MCF 10A (cell line): ENCODE results near the gene GGTA1. TPM values are rescaled to one million over a fixed set of nuclear protein-coding genes. Genes with fewer than 3 reads are reported as not detected.

ENCODE experiments used
- BruUV-seq: library from RNA; stranded (reverse); fragments of 400-500 nt; replicated peaks from 2 replicates; lab custom pipeline; 2021; lab: Mats Ljungman, UMichigan
- CTCF ChIA-PET: fragments of 300-600 bp; sonication (Branson Sonifier 250); formaldehyde crosslinking; extraction: SDS; loops from one replicate; lab custom pipeline; 2021; ENCODE audit warnings: antibody characterized with exemption, inconsistent platforms; lab: Yijun Ruan, JAX
- POLR2A ChIA-PET: fragments of 300-600, 350-650 bp; sonication (Branson Sonifier 250); formaldehyde crosslinking; extraction: SDS; loops from one replicate; lab custom pipeline; 2020; ENCODE audit warnings: antibody characterized with exemption, inconsistent platforms; lab: Yijun Ruan, JAX
- DNase-seq: peaks from one replicate; pipeline ENCODE4 v3.0.0-alpha.2; 2018; ENCODE audit not compliant: unreplicated experiment
- H3K27ac Mint-ChIP-seq: one replicate; pipeline ENCODE4 v1.8.0; 2022; ENCODE audit warnings: mild to moderate bottlenecking, low read depth, mixed read lengths; ENCODE audit not compliant: unreplicated experiment
- H3K27me3 Mint-ChIP-seq: one replicate; pipeline ENCODE4 v1.8.0; 2022; ENCODE audit warnings: mixed read lengths; ENCODE audit not compliant: insufficient read depth, unreplicated experiment
- H3K36me3 Mint-ChIP-seq: one replicate; pipeline ENCODE4 v1.8.0; 2022; ENCODE audit warnings: mild to moderate bottlenecking, moderate library complexity, mixed read lengths; ENCODE audit not compliant: insufficient read depth, unreplicated experiment
- H3K4me1 Mint-ChIP-seq: one replicate; pipeline ENCODE4 v1.8.0; 2022; ENCODE audit warnings: mixed read lengths; ENCODE audit not compliant: insufficient read depth, unreplicated experiment
- H3K4me3 Mint-ChIP-seq: one replicate; pipeline ENCODE4 v1.8.0; 2022; ENCODE audit warnings: mild to moderate bottlenecking, moderate library complexity, mixed read lengths; ENCODE audit not compliant: unreplicated experiment
- H3K9me3 Mint-ChIP-seq: one replicate; pipeline ENCODE4 v1.8.0; 2022; ENCODE audit warnings: mixed read lengths; ENCODE audit not compliant: unreplicated experiment
- intact Hi-C: fragments of 100-400 bp; cut with micrococcal nuclease; formaldehyde crosslinking; loops from 2 replicates; pipeline ENCODE4 v1.14.1; 2022
- total RNA-seq: library from RNA; stranded (reverse); gene quantifications from 2 replicates; pipeline ENCODE4 v1.2.3, GENCODE V29; 2022
- TF ChIP-seq, protein P1 (sequence below): fragments of 200-600 bp; IDR thresholded peaks from one replicate; pipeline ENCODE4 v1.8.0; 2022; ENCODE audit warnings: antibody characterized with exemption, mild to moderate bottlenecking; ENCODE audit not compliant: unreplicated experiment

Gene GGTA1
- total RNA-seq, 1 experiment from 2014 or later: not detected

DNA sequence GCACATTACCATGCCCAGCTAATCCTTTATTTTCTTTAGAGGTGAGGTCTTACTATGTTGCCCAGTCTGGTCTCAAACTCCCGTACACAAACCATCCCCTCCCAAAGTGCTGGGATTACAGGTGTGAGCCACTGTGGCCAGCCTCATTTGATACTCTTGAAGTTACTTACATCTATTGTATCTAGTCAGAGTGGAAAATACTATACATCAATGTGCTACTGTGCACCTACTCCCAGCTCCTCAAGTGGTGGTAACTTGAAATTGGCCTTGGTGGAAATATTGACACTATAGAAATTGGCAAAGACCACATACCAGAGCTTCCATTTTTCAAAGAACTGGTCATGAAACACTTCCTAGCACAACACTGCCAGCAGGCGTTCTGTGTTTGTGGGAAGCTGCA is 10.3 kb downstream of the GGTA1 start:
- no TSS peak for BruUV-seq
- no peak overlapping the region for H3K27ac Mint-ChIP-seq
- CTCF ChIA-PET: interaction anchor here (0.6 to 1.6 kb wide), 3 partner anchors 8 to 57 kb away, joined by 3 to 4 read pairs (median 4); no protein-coding TSS in a partner anchor
- TF ChIP-seq, protein P1, sequence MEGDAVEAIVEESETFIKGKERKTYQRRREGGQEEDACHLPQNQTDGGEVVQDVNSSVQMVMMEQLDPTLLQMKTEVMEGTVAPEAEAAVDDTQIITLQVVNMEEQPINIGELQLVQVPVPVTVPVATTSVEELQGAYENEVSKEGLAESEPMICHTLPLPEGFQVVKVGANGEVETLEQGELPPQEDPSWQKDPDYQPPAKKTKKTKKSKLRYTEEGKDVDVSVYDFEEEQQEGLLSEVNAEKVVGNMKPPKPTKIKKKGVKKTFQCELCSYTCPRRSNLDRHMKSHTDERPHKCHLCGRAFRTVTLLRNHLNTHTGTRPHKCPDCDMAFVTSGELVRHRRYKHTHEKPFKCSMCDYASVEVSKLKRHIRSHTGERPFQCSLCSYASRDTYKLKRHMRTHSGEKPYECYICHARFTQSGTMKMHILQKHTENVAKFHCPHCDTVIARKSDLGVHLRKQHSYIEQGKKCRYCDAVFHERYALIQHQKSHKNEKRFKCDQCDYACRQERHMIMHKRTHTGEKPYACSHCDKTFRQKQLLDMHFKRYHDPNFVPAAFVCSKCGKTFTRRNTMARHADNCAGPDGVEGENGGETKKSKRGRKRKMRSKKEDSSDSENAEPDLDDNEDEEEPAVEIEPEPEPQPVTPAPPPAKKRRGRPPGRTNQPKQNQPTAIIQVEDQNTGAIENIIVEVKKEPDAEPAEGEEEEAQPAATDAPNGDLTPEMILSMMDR: no peak
- intact Hi-C loops: no loop called here
- H3K27me3 Mint-ChIP-seq: no peaks in the 10 kb centered on the region
- no peaks in the 10 kb centered on the region for H3K36me3 Mint-ChIP-seq
- no peaks in the 10 kb centered on the region for H3K9me3 Mint-ChIP-seq
- no peak overlapping the region for H3K4me3 Mint-ChIP-seq
- no peaks in the 10 kb centered on the region for H3K4me1 Mint-ChIP-seq
- DNase-seq: no peak
- POLR2A ChIA-PET: no interaction called here

DNA sequence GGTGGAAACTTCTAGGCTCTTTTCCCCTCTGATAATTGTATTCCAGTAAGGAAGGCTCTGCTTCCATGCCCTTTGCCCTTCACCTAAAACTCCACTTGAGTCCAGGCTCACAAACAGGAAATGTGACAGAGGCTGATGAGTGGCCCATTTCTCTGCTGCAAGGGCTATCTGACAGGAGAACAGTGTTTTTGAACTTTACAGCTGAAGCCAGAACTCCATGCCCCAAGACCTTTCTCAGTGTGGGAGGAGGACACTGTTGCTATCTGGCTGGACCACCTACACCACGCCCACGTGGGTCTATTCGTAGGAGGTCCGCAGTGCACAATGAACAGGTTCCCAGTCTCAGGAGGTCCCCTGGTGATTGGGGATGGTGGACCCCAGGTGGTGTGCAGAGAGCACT is 13.6 kb downstream of the GGTA1 start:
- Mint-ChIP-seq H3K36me3 (no peaks in the 10 kb centered on the region), H3K4me1 (no peaks in the 10 kb centered on the region), H3K27ac (no peak overlapping the region), H3K27me3 (no peaks in the 10 kb centered on the region), H3K9me3 (no peaks in the 10 kb centered on the region), H3K4me3 (no peak overlapping the region)
- intact Hi-C loops: no loop called here
- ChIA-PET POLR2A (no interaction called here), CTCF (interaction anchor here (0.7 to 2.2 kb wide), 2 partner anchors 12 to 245 kb away, joined by 3 to 13 read pairs; no protein-coding TSS in a partner anchor)
- BruUV-seq: no TSS peak
- no peak for DNase-seq
- TF ChIP-seq, protein P1: no peak

DNA sequence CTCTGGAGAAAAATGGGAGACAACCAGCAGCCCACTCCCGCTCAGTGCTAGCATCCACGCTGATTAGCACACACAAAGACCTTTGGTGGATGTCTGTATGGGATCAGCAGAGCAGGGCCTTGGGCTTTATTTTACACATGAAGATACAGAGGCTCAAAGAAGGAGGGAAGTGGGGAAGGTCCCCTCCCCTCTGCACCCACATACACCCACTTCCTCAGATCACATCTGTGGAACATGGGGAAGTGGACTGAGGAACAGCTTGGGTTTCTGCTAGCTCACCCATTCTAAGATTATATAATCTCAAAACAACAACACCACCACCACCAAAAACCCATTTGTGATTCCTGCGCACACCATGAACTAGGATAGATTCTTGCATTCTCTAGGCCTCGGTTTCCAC is 14.0 kb downstream of the GGTA1 start:
- no peaks in the 10 kb centered on the region for H3K36me3 Mint-ChIP-seq
- intact Hi-C loops: no loop called here
- DNase-seq: no peak
- no peaks in the 10 kb centered on the region for H3K9me3 Mint-ChIP-seq
- no peaks in the 10 kb centered on the region for H3K27me3 Mint-ChIP-seq
- ChIA-PET POLR2A (no interaction called here), CTCF (interaction anchor here (0.7 to 1.4 kb wide), 2 partner anchors 14 to 245 kb away, joined by 3 to 5 read pairs; partner anchors contain the start of gene GGTA1)
- no peak overlapping the region for H3K4me3 Mint-ChIP-seq
- no TSS peak for BruUV-seq
- H3K4me1 Mint-ChIP-seq: no peaks in the 10 kb centered on the region
- H3K27ac Mint-ChIP-seq: no peak overlapping the region
- TF ChIP-seq, protein P1: no peak

DNA sequence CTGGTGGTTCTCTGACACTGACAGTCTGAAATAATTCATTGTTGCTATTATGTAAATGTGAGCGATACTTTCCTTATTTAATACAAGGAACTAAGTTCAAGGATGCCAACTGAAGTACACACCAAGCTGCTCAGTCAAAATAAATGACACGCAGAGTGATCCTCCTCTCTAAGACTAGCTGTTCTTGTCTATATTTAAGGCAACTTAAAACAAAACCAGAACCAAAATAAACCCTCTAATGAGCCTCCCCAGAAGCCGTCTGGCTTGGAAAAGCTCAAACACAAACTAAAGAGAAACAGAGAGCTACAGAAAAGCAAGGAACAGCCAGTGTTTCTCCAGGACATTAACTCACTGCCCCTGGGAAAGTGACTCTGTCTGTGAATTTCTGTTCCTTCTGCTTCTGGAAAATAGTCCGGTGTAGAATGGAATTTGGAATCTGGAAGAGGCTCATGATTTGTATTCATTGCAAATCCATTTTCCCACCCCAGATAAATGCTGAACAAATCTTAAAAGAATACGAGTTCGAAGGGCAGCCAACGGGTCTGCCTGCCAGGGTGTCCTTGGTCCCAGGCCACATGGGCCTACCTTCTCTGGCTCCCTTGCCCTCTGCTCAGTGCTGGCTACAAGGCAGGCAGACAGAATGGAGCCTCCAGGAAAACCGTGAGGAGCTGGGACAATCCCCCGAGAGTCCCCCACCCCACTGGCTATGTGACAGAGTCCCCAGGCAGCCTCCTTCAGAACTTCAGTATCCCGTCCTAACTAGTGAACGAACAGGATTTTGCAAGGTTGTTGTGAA is 14.8 kb downstream of the GGTA1 start:
- Mint-ChIP-seq H3K4me1 (no peaks in the 10 kb centered on the region), H3K27me3 (no peaks in the 10 kb centered on the region), H3K9me3 (no peaks in the 10 kb centered on the region), H3K27ac (no peak overlapping the region), H3K36me3 (no peaks in the 10 kb centered on the region), H3K4me3 (no peak overlapping the region)
- ChIA-PET CTCF (interaction anchor here (0.8 to 1.4 kb wide), 2 partner anchors 14 to 155 kb away, joined by 5 read pairs; partner anchors contain the start of gene GGTA1), POLR2A (no interaction called here)
- no peak for DNase-seq
- no TSS peak for BruUV-seq
- TF ChIP-seq, protein P1: no peak
- intact Hi-C loops: no loop called here
